H9 (cell line): ENCODE data around the gene AGAP3. TPM values are rescaled to one million over a fixed set of nuclear protein-coding genes. Genes with fewer than 3 reads are reported as not detected.

ENCODE experiments used
- DNase-seq: peaks from one replicate; pipeline ENCODE4 v3.0.0-alpha.2; 2017
- H2AFZ ChIP-seq: one replicate; pipeline ENCODE4 v1.6.1; 2013; ENCODE audit warnings: mild to moderate bottlenecking, low read length, control low read depth, moderate library complexity
- H2AK5ac ChIP-seq: 2 replicates; pipeline ENCODE4 v1.6.1; 2013; ENCODE audit warnings: low read length, control low read depth, mixed read lengths; ENCODE audit not compliant: insufficient read length
- H2BK120ac ChIP-seq: one replicate; pipeline ENCODE4 v1.6.1; 2013; ENCODE audit warnings: low read depth, mild to moderate bottlenecking, low read length, control low read depth, inconsistent platforms; ENCODE audit not compliant: poor library complexity, severe bottlenecking
- H2BK12ac ChIP-seq: 2 replicates; pipeline ENCODE4 v1.6.1; 2013; ENCODE audit warnings: low read length, control low read depth, mixed read lengths, low read depth; ENCODE audit not compliant: insufficient read length
- H2BK15ac ChIP-seq: 2 replicates; pipeline ENCODE4 v1.6.1; 2013; ENCODE audit warnings: low read depth, low read length, control low read depth
- H2BK20ac ChIP-seq: one replicate; pipeline ENCODE4 v1.6.1; 2013; ENCODE audit warnings: low read depth, mild to moderate bottlenecking, low read length, control low read depth, inconsistent platforms; ENCODE audit not compliant: poor library complexity, severe bottlenecking
- H2BK5ac ChIP-seq: 2 replicates; pipeline ENCODE4 v1.6.1; 2013; ENCODE audit warnings: low read length, control low read depth, mixed read lengths; ENCODE audit not compliant: insufficient read length
- H3K14ac ChIP-seq: 2 replicates; pipeline ENCODE4 v1.6.1; 2013; ENCODE audit warnings: low read length, control low read depth; ENCODE audit not compliant: insufficient read depth
- H3K18ac ChIP-seq: 2 replicates; pipeline ENCODE4 v1.6.1; 2013; ENCODE audit warnings: low read depth, mild to moderate bottlenecking, mixed read lengths, low read length, control low read depth; ENCODE audit not compliant: insufficient read length
- H3K23ac ChIP-seq: 2 replicates; pipeline ENCODE4 v1.6.1; 2013; ENCODE audit warnings: low read length, control low read depth, mixed read lengths, low read depth; ENCODE audit not compliant: insufficient read length
- H3K23me2 ChIP-seq: 2 replicates; pipeline ENCODE4 v1.6.1; 2013; ENCODE audit warnings: low read depth, mild to moderate bottlenecking, mixed read lengths, low read length, control low read depth; ENCODE audit not compliant: insufficient read length, poor library complexity, severe bottlenecking
- H3K27ac ChIP-seq: 2 replicates; pipeline ENCODE4 v1.5.1; 2013; ENCODE audit warnings: low read length, control low read depth, mixed read lengths, low read depth; ENCODE audit not compliant: insufficient read length
- H3K27me3 ChIP-seq: 2 replicates; pipeline ENCODE4 v1.6.1; 2013; ENCODE audit warnings: low read length, control low read depth, inconsistent platforms; ENCODE audit not compliant: insufficient read depth
- H3K4ac ChIP-seq: 2 replicates; pipeline ENCODE4 v1.6.1; 2013; ENCODE audit warnings: low read depth, mild to moderate bottlenecking, control low read depth, inconsistent platforms, low read length, moderate library complexity
- H3K4me1 ChIP-seq: 2 replicates; pipeline ENCODE4 v1.6.1; 2013; ENCODE audit warnings: low read length, control low read depth, inconsistent platforms; ENCODE audit not compliant: insufficient read depth
- H3K4me2 ChIP-seq: 2 replicates; pipeline ENCODE4 v1.6.1; 2013; ENCODE audit warnings: low read length, control low read depth, mixed read lengths; ENCODE audit not compliant: insufficient read length, insufficient read depth
- H3K56ac ChIP-seq: 2 replicates; pipeline ENCODE4 v1.6.1; 2013; ENCODE audit warnings: low read depth, mild to moderate bottlenecking, mixed read lengths, low read length, control low read depth; ENCODE audit not compliant: insufficient read length
- H3K79me1 ChIP-seq: 2 replicates; pipeline ENCODE4 v1.6.1; 2013; ENCODE audit warnings: low read depth, mild to moderate bottlenecking, moderate library complexity, low read length, control low read depth, inconsistent platforms; ENCODE audit not compliant: insufficient read depth, poor library complexity, severe bottlenecking
- H3K79me2 ChIP-seq: 2 replicates; pipeline ENCODE4 v1.6.1; 2013; ENCODE audit warnings: low read length, control low read depth, inconsistent platforms; ENCODE audit not compliant: insufficient read depth
- H3K9ac ChIP-seq: 2 replicates; pipeline ENCODE4 v1.6.1; 2013; ENCODE audit warnings: low read length, control low read depth, mixed read lengths; ENCODE audit not compliant: insufficient read length; ENCODE audit errors: extremely low read depth
- H3K9me3 ChIP-seq: one replicate; pipeline ENCODE4 v1.6.1; 2013; ENCODE audit warnings: low read depth, low read length, inconsistent platforms; ENCODE audit not compliant: control insufficient read depth
- H3T11ph ChIP-seq: one replicate; pipeline ENCODE4 v1.6.1; 2013; ENCODE audit warnings: mild to moderate bottlenecking, low read length, control low read depth, inconsistent platforms
- H4K20me1 ChIP-seq: one replicate; pipeline ENCODE4 v1.6.1; 2013; ENCODE audit not compliant: control insufficient read depth, insufficient read length, insufficient read depth
- H4K5ac ChIP-seq: 2 replicates; pipeline ENCODE4 v1.6.1; 2013; ENCODE audit warnings: low read depth, mild to moderate bottlenecking, mixed read lengths, low read length, control low read depth; ENCODE audit not compliant: insufficient read length
- H4K8ac ChIP-seq: replicated peaks from 2 replicates; pipeline ENCODE4 v1.6.1; 2013; ENCODE audit warnings: low read length, control low read depth, mixed read lengths, low read depth; ENCODE audit not compliant: insufficient read length
- H4K91ac ChIP-seq: 2 replicates; pipeline ENCODE4 v1.6.1; 2013; ENCODE audit warnings: low read depth, mild to moderate bottlenecking, moderate library complexity, mixed read lengths, low read length, control low read depth; ENCODE audit not compliant: insufficient read length
- H3K27ac Mint-ChIP-seq, 3 experiments: 2 replicates in 2 of 3; 3 replicates in 1 of 3; pipeline ENCODE4 v1.8.0; 2020 to 2021; ENCODE audit warnings: mixed read lengths in 3 of 3, mild to moderate bottlenecking in 1 of 3, moderate library complexity in 1 of 3
- H3K27me3 Mint-ChIP-seq: 2 replicates; pipeline ENCODE4 v1.8.0; 2021; ENCODE audit warnings: low read depth, mild to moderate bottlenecking, moderate library complexity, mixed read lengths
- H3K36me3 Mint-ChIP-seq, 3 experiments: 2 replicates in 2 of 3; 3 replicates in 1 of 3; pipeline ENCODE4 v1.8.0; 2020 to 2021; ENCODE audit warnings: low read depth in 3 of 3, mixed read lengths in 3 of 3; ENCODE audit not compliant: insufficient read depth in 1 of 3
- H3K4me1 Mint-ChIP-seq, 2 experiments: 2 replicates each; pipeline ENCODE4 v1.8.0; 2020; ENCODE audit warnings: mixed read lengths in 2 of 2
- H3K4me3 Mint-ChIP-seq, 2 experiments: 2 replicates in 1 of 2; 3 replicates in 1 of 2; pipeline ENCODE4 v1.8.0; 2020 to 2021; ENCODE audit warnings: mild to moderate bottlenecking in 2 of 2, mixed read lengths in 2 of 2, moderate library complexity in 1 of 2
- H3K9me3 Mint-ChIP-seq, 2 experiments: 2 replicates in 1 of 2; 3 replicates in 1 of 2; pipeline ENCODE4 v1.8.0; 2020; ENCODE audit warnings: mild to moderate bottlenecking in 2 of 2, mixed read lengths in 2 of 2, moderate library complexity in 1 of 2
- CTCF ChIP-seq: fragments of 200-600 bp; sonication (generic); conservative IDR thresholded peaks from 3 replicates; pipeline ENCODE4 v1.8.0; 2021; ENCODE audit warnings: antibody characterized with exemption, mild to moderate bottlenecking
- WGBS: extraction: QIAGEN DNeasy Blood & Tissue Kit; methylation state at CpG from one replicate; pipeline ENCODE4 v1.1.7; 2013; ENCODE audit warnings: missing lambda C conversion rate, low lambda C conversion rate, mixed read lengths; ENCODE audit not compliant: insufficient read length; ENCODE audit errors: extremely low coverage; 5-methylcytosine and 5-hydroxymethylcytosine counted together
- total RNA-seq: library from RNA; stranded (reverse); gene quantifications from 2 replicates; pipeline ENCODE4 v1.2.1, GENCODE V29; 2021

Gene AGAP3
- total RNA-seq, 1 experiment from 2014 or later: 97.7 TPM

GRCh38 chr7:151104411-151105235, 18.3 kb downstream of the AGAP3 start:
- Histone ChIP-seq H2BK12ac (no peak overlapping the region), H4K5ac (no peak overlapping the region), H2BK20ac (no peak overlapping the region), H3T11ph (no peak overlapping the region), H3K27me3 (no peaks in the 10 kb centered on the region), H3K23me2 (peaks cover 3% of the 10 kb centered on the region), H3K18ac (no peak overlapping the region), H4K91ac (no peak overlapping the region), H3K79me1 (peaks cover 3% of the 10 kb centered on the region), H3K9me3 (no peaks in the 10 kb centered on the region), H3K4me2 (peak overlapping the region; percentile 68), H2BK5ac (no peak overlapping the region), H3K27ac (peak overlapping the region; percentile 62), H4K20me1 (no peaks in the 10 kb centered on the region), H3K56ac (no peak overlapping the region), H3K9ac (no peak overlapping the region), H4K8ac (no peak overlapping the region), H3K4ac (no peak overlapping the region), H2BK120ac (no peak overlapping the region), H3K14ac (no peak overlapping the region), H2AFZ (no peak overlapping the region), H3K79me2 (peaks cover 3% of the 10 kb centered on the region; the same call in 1 of the 2 replicates), H3K23ac (no peak overlapping the region), H2BK15ac (no peak overlapping the region), H3K4me1 (peaks cover 13% of the 10 kb centered on the region), H2AK5ac (no peak overlapping the region)
- H3K36me3 Mint-ChIP-seq: peaks cover 0 to 6% (median 2%) of the 10 kb centered on the region in 3 experiments; a peak in 5 of 7 replicates
- no peaks in the 10 kb centered on the region; the same call in 1 of the 2 replicates for H3K27me3 Mint-ChIP-seq
- H3K4me3 Mint-ChIP-seq: peak overlapping the region; percentile 19 to 61
- TF ChIP-seq CTCF: no peak
- WGBS: no CpG with 5 or more reads among the region's 23 CpGs
- H3K9me3 Mint-ChIP-seq: no peaks in the 10 kb centered on the region
- DNase-seq: peak; percentile 88
- H3K4me1 Mint-ChIP-seq: peaks cover 28 to 40% of the 10 kb centered on the region in 2 experiments
- H3K27ac Mint-ChIP-seq: peak overlapping the region in 2 of 3 experiments; percentile 33 to 98; a peak in 3 of 7 replicates
